MCF 10A (cell line): ENCODE measurements around the gene ATXN2. TPM values are rescaled to one million over a fixed set of nuclear protein-coding genes. Genes with fewer than 3 reads are reported as not detected.
"Not testable (repeated sequence)": the region's sequence is repeated elsewhere in the genome, so short reads cannot be mapped to it uniquely, and the experiment has no call there.

Experiments used
- BruUV-seq: library from RNA; stranded (reverse); fragments of 400-500 nt; replicated peaks from 2 replicates; lab custom pipeline; 2021; lab: Mats Ljungman, UMichigan
- CTCF ChIA-PET: fragments of 300-600 bp; sonication (Branson Sonifier 250); formaldehyde crosslinking; extraction: SDS; loops from one replicate; lab custom pipeline; 2021; ENCODE audit warnings: antibody characterized with exemption, inconsistent platforms; lab: Yijun Ruan, JAX
- POLR2A ChIA-PET: fragments of 300-600, 350-650 bp; sonication (Branson Sonifier 250); formaldehyde crosslinking; extraction: SDS; loops from one replicate; lab custom pipeline; 2020; ENCODE audit warnings: antibody characterized with exemption, inconsistent platforms; lab: Yijun Ruan, JAX
- DNase-seq: peaks from one replicate; pipeline ENCODE4 v3.0.0-alpha.2; 2018; ENCODE audit not compliant: unreplicated experiment
- H3K27ac Mint-ChIP-seq: one replicate; pipeline ENCODE4 v1.8.0; 2022; ENCODE audit warnings: mild to moderate bottlenecking, low read depth, mixed read lengths; ENCODE audit not compliant: unreplicated experiment
- H3K27me3 Mint-ChIP-seq: one replicate; pipeline ENCODE4 v1.8.0; 2022; ENCODE audit warnings: mixed read lengths; ENCODE audit not compliant: insufficient read depth, unreplicated experiment
- H3K36me3 Mint-ChIP-seq: one replicate; pipeline ENCODE4 v1.8.0; 2022; ENCODE audit warnings: mild to moderate bottlenecking, moderate library complexity, mixed read lengths; ENCODE audit not compliant: insufficient read depth, unreplicated experiment
- H3K4me1 Mint-ChIP-seq: one replicate; pipeline ENCODE4 v1.8.0; 2022; ENCODE audit warnings: mixed read lengths; ENCODE audit not compliant: insufficient read depth, unreplicated experiment
- H3K4me3 Mint-ChIP-seq: one replicate; pipeline ENCODE4 v1.8.0; 2022; ENCODE audit warnings: mild to moderate bottlenecking, moderate library complexity, mixed read lengths; ENCODE audit not compliant: unreplicated experiment
- H3K9me3 Mint-ChIP-seq: one replicate; pipeline ENCODE4 v1.8.0; 2022; ENCODE audit warnings: mixed read lengths; ENCODE audit not compliant: unreplicated experiment
- CTCF ChIP-seq: fragments of 200-600 bp; IDR thresholded peaks from one replicate; pipeline ENCODE4 v1.8.0; 2022; ENCODE audit warnings: antibody characterized with exemption, mild to moderate bottlenecking; ENCODE audit not compliant: unreplicated experiment
- intact Hi-C: fragments of 100-400 bp; cut with micrococcal nuclease; formaldehyde crosslinking; loops from 2 replicates; pipeline ENCODE4 v1.14.1; 2022
- total RNA-seq: library from RNA; stranded (reverse); gene quantifications from 2 replicates; pipeline ENCODE4 v1.2.3, GENCODE V29; 2022

ATXN2 gene
- total RNA-seq, 1 experiment from 2014 or later: 70.6 TPM

GRCh38 chr12:111585690-111586089, 13.4 kb downstream of the ATXN2 start:
- POLR2A ChIA-PET: interaction anchor here (1.0 to 3.4 kb wide), 7 partner anchors 8 to 100 kb away, joined by 3 to 18 read pairs (median 6); partner anchors contain the start of genes ACAD10, ATXN2 and BRAP

GRCh38 chr12:111584959-111585358, 14.2 kb downstream of the ATXN2 start:
- DNase-seq: peak; percentile 63
- no peaks in the 10 kb centered on the region for H3K27me3 Mint-ChIP-seq
- POLR2A ChIA-PET: interaction anchor here (0.6 to 3.4 kb wide), 12 partner anchors 9 to 101 kb away, joined by 3 to 18 read pairs (median 4); partner anchors contain the start of genes ACAD10, ATXN2 and BRAP
- intact Hi-C loops: no loop called here
- no peak for TF ChIP-seq CTCF
- CTCF ChIA-PET: interaction anchor here (0.6 kb wide), 1 partner anchor 270 kb away, joined by 3 read pairs; no protein-coding TSS in a partner anchor
- H3K4me1 Mint-ChIP-seq: no peaks in the 10 kb centered on the region
- peaks cover 14% of the 10 kb centered on the region for H3K36me3 Mint-ChIP-seq
- H3K9me3 Mint-ChIP-seq: no peaks in the 10 kb centered on the region
- no peak overlapping the region for H3K4me3 Mint-ChIP-seq
- H3K27ac Mint-ChIP-seq: peak overlapping the region; percentile 12
- BruUV-seq: no TSS peak

More at GRCh38 chr12:111585690-111586089, 13.4 kb downstream of the ATXN2 start:
- H3K27ac Mint-ChIP-seq: peak overlapping the region; percentile 12
- no peaks in the 10 kb centered on the region for H3K9me3 Mint-ChIP-seq
- no TSS peak for BruUV-seq
- H3K36me3 Mint-ChIP-seq: peaks cover 14% of the 10 kb centered on the region
- intact Hi-C loops: no loop called here
- DNase-seq: no peak
- CTCF ChIA-PET: interaction anchor here (1.0 kb wide), 1 partner anchor 58 kb away, joined by 4 read pairs; no protein-coding TSS in a partner anchor
- no peak overlapping the region for H3K4me3 Mint-ChIP-seq
- no peaks in the 10 kb centered on the region for H3K4me1 Mint-ChIP-seq
- no peaks in the 10 kb centered on the region for H3K27me3 Mint-ChIP-seq
- no peak for TF ChIP-seq CTCF

GRCh38 chr12:111583506-111583905, 15.6 kb downstream of the ATXN2 start:
- not testable (repeated sequence) for H3K27ac Mint-ChIP-seq

GRCh38 chr12:111582133-111582747, 16.9 kb downstream of the ATXN2 start:
- CTCF ChIA-PET: no interaction called here
- Mint-ChIP-seq H3K4me1 (peaks cover 12% of the 10 kb centered on the region), H3K9me3 (no peaks in the 10 kb centered on the region), H3K27ac (no peak overlapping the region), H3K27me3 (no peaks in the 10 kb centered on the region), H3K36me3 (peaks cover 14% of the 10 kb centered on the region), H3K4me3 (no peak overlapping the region)
- no TSS peak for BruUV-seq
- POLR2A ChIA-PET: interaction anchor here (0.7 kb wide), 1 partner anchor 43 kb away, joined by 3 read pairs; no protein-coding TSS in a partner anchor
- DNase-seq: no peak
- TF ChIP-seq CTCF: no peak
- intact Hi-C loops: no loop called here

More at GRCh38 chr12:111583506-111583905, 15.6 kb downstream of the ATXN2 start:
- BruUV-seq, intact Hi-C loops, H3K4me3 Mint-ChIP-seq, H3K9me3 Mint-ChIP-seq, H3K27me3 Mint-ChIP-seq, H3K4me1 Mint-ChIP-seq, DNase-seq: not testable (repeated sequence)
- POLR2A ChIA-PET: interaction anchor here (1.3 to 3.2 kb wide), 4 partner anchors 9 to 14 kb away, joined by 6 to 17 read pairs (median 11); no protein-coding TSS in a partner anchor
- H3K36me3 Mint-ChIP-seq: peaks cover 14% of the 10 kb centered on the region
- CTCF ChIA-PET: interaction anchor here (0.7 kb wide), 1 partner anchor 122 kb away, joined by 3 read pairs; no protein-coding TSS in a partner anchor
